GM18508 (cell line): Measurements from ENCODE around the gene OR2B6.

ENCODE experiments used
- ATAC-seq: cut with Tn5 transposase; IDR thresholded peaks from one replicate; pipeline ENCODE4 v1.9.1; 2021; ENCODE audit warnings: moderate number of reproducible peaks; ENCODE audit not compliant: insufficient read depth, unreplicated experiment

OR2B6 gene

GRCh38 chr6:27986928-27987725, 30.1 kb downstream of the OR2B6 start:
- ATAC-seq = no peak

- ATAC-seq = no peak
Observed at GRCh38 chr6:27994616-27995015, 37.6 kb downstream of the OR2B6 start.

- ATAC-seq = no peak
Observed at GRCh38 chr6:28000351-28001045, 43.5 kb downstream of the OR2B6 start.

- no peak for ATAC-seq
Observed at GRCh38 chr6:28001351-28001750, 44.3 kb downstream of the OR2B6 start.

- no peak for ATAC-seq
Observed at GRCh38 chr6:28001751-28002150, 44.7 kb downstream of the OR2B6 start.

GRCh38 chr6:28002161-28002560, 45.1 kb downstream of the OR2B6 start:
- no peak for ATAC-seq

GRCh38 chr6:28003059-28003458, 46.0 kb downstream of the OR2B6 start:
- ATAC-seq = no peak

GRCh38 chr6:28003661-28004060, 46.6 kb downstream of the OR2B6 start:
- no peak for ATAC-seq

- no peak for ATAC-seq
Observed at GRCh38 chr6:28004350-28005151, 47.5 kb downstream of the OR2B6 start.

- ATAC-seq = no peak
Observed at GRCh38 chr6:28005152-28005890, 48.3 kb downstream of the OR2B6 start.

GRCh38 chr6:28005975-28006374, 48.9 kb downstream of the OR2B6 start:
- ATAC-seq = no peak
